BE2C (cell line): Measurements from ENCODE around the gene UNC13C. TPM values are rescaled to one million over a fixed set of nuclear protein-coding genes. Genes with fewer than 3 reads are reported as not detected.
"Not testable (repeated sequence)": the region's sequence is repeated elsewhere in the genome, so short reads cannot be mapped to it uniquely, and the experiment has no call there.

Source experiments
- DNase-seq: peaks from one replicate; pipeline ENCODE4 v3.0.0-alpha.2; 2020
- H3K27me3 ChIP-seq: fragments of 250-450 bp; sonication (Bioruptor Pico); 2 replicates; pipeline ENCODE4 v1.5.1; 2020; ENCODE audit warnings: mild to moderate bottlenecking
- H3K36me3 ChIP-seq: fragments of 250-450 bp; sonication (Bioruptor Pico); 2 replicates; pipeline ENCODE4 v1.5.1; 2020; ENCODE audit warnings: mild to moderate bottlenecking
- H3K4me1 ChIP-seq: fragments of 250-450 bp; sonication (Bioruptor Pico); 2 replicates; pipeline ENCODE4 v1.5.1; 2020
- H3K4me3 ChIP-seq: 2 replicates; pipeline ENCODE4 v1.5.1; 2011; ENCODE audit warnings: low read depth, low read length
- H3K9me3 ChIP-seq: fragments of 250-450 bp; sonication (Bioruptor Pico); 2 replicates; pipeline ENCODE4 v1.5.1; 2020
- polyA plus RNA-seq: library from polyadenylated mRNA; unstranded; fragments of >200 nt; gene quantifications from one replicate; pipeline ENCODE4 v1.2.1, GENCODE V29; 2012; ENCODE audit warnings: low read depth, missing spikeins; ENCODE audit not compliant: insufficient read length, insufficient read depth
- TF ChIP-seq, protein P1 (sequence below): IDR thresholded peaks from 2 replicates; pipeline ENCODE4 v1.5.1; 2012; ENCODE audit warnings: mild to moderate bottlenecking, low read depth, low read length

Gene UNC13C
- 0.15 TPM for polyA plus RNA-seq

GRCh38 chr15:53978253-53978906, at the start of gene UNC13C:
Gene UNC13C, plus strand, starts transcription at chr15:53978441. Its CDS starts 34,463 bp downstream, at chr15:54012904.
- Histone ChIP-seq H3K27me3 (peaks cover 8% of the 10 kb centered on the region), H3K9me3 (no peaks in the 10 kb centered on the region), H3K36me3 (no peaks in the 10 kb centered on the region), H3K4me3 (peak within 1 kb of the TSS; percentile 59), H3K4me1 (no peaks in the 10 kb centered on the region; the same call in 1 of the 2 replicates)
- peak; percentile 56 for DNase-seq
- TF ChIP-seq, protein P1, sequence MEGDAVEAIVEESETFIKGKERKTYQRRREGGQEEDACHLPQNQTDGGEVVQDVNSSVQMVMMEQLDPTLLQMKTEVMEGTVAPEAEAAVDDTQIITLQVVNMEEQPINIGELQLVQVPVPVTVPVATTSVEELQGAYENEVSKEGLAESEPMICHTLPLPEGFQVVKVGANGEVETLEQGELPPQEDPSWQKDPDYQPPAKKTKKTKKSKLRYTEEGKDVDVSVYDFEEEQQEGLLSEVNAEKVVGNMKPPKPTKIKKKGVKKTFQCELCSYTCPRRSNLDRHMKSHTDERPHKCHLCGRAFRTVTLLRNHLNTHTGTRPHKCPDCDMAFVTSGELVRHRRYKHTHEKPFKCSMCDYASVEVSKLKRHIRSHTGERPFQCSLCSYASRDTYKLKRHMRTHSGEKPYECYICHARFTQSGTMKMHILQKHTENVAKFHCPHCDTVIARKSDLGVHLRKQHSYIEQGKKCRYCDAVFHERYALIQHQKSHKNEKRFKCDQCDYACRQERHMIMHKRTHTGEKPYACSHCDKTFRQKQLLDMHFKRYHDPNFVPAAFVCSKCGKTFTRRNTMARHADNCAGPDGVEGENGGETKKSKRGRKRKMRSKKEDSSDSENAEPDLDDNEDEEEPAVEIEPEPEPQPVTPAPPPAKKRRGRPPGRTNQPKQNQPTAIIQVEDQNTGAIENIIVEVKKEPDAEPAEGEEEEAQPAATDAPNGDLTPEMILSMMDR: no peak

DNA sequence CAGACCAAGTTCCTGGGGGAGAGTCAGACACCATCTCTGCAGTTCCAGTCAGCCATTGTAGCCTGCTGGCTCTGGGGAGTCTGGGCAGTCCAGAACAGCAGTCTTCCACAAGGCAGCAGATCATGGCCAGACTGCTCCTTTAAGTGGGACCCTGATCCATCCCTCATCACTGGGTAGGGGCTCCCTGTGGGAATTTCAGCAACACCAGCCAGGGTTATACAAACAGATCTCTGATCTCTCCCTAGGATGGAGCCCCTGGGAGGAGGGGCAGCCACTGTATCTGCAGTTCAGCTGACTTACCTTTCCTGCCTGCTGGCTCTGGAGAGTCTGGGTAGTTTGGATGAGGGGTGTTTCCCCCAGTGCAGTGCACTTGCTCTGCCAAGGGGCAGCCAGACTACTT, 42.1 kb upstream of the UNC13C start:
- H3K4me1 ChIP-seq: no peaks in the 10 kb centered on the region
- H3K9me3 ChIP-seq: no peaks in the 10 kb centered on the region; the same call in 1 of the 2 replicates
- TF ChIP-seq, protein P1: no peak
- DNase-seq: no peak
- no peaks in the 10 kb centered on the region for H3K27me3 ChIP-seq
- H3K36me3 ChIP-seq: no peaks in the 10 kb centered on the region
- H3K4me3 ChIP-seq: no peak overlapping the region

DNA sequence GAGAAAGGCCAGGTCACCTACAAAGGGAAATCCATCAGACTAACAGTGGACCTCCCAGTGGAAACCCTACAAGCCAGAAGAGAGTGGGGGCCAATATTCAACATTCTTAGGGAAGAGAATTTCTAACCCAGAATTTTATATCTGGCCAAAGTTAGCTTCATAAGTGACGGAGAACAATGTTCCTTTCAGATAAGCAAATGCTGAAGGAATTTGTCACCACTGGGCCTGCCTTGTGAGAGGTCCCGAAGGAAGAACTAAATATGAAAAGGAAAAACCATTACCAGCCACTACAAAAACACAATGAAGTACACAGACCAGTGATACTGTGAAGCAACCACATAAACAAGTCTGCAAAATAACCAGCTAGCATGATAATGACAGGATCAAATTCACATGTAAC, 40.6 kb upstream of the UNC13C start:
- not testable (repeated sequence) for H3K27me3 ChIP-seq, H3K4me3 ChIP-seq, H3K4me1 ChIP-seq, H3K9me3 ChIP-seq, DNase-seq, H3K36me3 ChIP-seq

- H3K9me3 ChIP-seq: no peaks in the 10 kb centered on the region
- TF ChIP-seq, protein P1: no peak
- H3K4me3 ChIP-seq: no peak overlapping the region
Observed at GRCh38 chr15:53950572-53950971, 27.7 kb upstream of the UNC13C start.

GRCh38 chr15:53955396-53955795, 22.8 kb upstream of the UNC13C start:
- Histone ChIP-seq H3K27me3 (no peaks in the 10 kb centered on the region), H3K9me3 (no peaks in the 10 kb centered on the region), H3K36me3 (no peaks in the 10 kb centered on the region), H3K4me3 (no peak overlapping the region), H3K4me1 (no peaks in the 10 kb centered on the region)
- DNase-seq: no peak
- TF ChIP-seq, protein P1: no peak

More at GRCh38 chr15:53950572-53950971, 27.7 kb upstream of the UNC13C start:
- Histone ChIP-seq H3K4me1 (no peaks in the 10 kb centered on the region), H3K36me3 (no peaks in the 10 kb centered on the region), H3K27me3 (no peaks in the 10 kb centered on the region)
- no peak for DNase-seq

GRCh38 chr15:53962646-53963561, 15.3 kb upstream of the UNC13C start:
- Histone ChIP-seq H3K4me3 (no peak overlapping the region), H3K4me1 (no peaks in the 10 kb centered on the region), H3K9me3 (no peaks in the 10 kb centered on the region), H3K27me3 (no peaks in the 10 kb centered on the region), H3K36me3 (no peaks in the 10 kb centered on the region)
- TF ChIP-seq, protein P1: peak; percentile 73
- peak; percentile 60 for DNase-seq
